Measurements from ENCODE around the gene SWAP70.
A peak's percentile ranks its signal among the peaks of the same experiment; 100 is the strongest.

SWAP70 gene

GRCh38 chr11:9799886-9800285 lies 136.0 kb downstream of the SWAP70 start:
- no peak overlapping the region for H3K27ac ChIP-seq
- DNase-seq (ENCODE audit: low read depth, low spot score): no peak

- H3K27ac ChIP-seq: peak overlapping the region; percentile 97
- DNase-seq (ENCODE audit: low read depth, low spot score): peak; percentile 66
Measured at GRCh38 chr11:9802291-9802861, 138.5 kb downstream of the SWAP70 start.
